T-helper 9 cell (primary cell): ENCODE measurements around the gene DTD1.
"Not testable (repeated sequence)": the region's sequence is repeated elsewhere in the genome, so short reads cannot be mapped to it uniquely, and the experiment has no call there.

Experiments
- DNase-seq: peaks from one replicate; pipeline ENCODE4 v3.0.0-alpha.2; 2020

DTD1 gene

DNA sequence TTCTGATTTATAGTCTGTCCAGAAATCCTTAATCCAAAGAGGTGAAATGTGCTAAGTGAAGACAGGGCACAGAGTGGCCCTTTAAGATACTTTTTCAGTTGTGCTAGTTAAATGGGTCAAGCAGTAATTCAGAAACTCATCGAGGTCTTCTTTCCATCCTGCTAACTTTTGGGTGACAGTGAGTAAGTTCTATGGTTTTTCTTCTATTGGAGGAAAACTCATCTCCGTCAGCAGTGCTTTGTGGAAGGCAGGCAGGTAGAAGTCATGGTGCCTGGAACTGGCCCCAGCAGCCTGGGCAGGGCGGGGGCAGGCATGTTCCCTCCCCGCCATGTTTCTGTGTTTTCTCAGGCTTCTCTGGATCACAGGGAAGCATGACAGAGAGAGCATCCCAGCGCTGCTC is 159.2 kb downstream of the DTD1 start:
- no peak for DNase-seq

DNA sequence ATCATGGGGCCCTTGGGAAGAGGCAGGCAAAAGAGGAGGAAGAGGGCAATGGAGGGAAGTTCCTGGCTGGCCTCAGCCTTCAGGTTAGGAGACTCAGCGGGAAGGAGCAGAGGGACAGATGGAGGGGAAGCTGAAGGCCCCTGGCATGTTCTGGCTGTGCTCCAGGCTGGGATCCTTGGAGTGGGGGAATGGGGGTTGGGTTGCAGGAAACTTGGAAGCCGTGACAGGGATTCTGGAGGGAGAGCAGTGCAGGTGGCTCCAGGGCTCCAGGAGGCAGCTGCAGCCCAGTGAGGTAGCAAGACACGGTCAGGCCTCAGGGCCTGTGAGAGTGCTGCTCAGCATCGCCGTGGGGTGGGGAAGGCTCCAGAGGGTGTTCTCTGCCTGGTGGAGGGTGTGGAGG is 161.1 kb downstream of the DTD1 start:
- DNase-seq: no peak

DNA sequence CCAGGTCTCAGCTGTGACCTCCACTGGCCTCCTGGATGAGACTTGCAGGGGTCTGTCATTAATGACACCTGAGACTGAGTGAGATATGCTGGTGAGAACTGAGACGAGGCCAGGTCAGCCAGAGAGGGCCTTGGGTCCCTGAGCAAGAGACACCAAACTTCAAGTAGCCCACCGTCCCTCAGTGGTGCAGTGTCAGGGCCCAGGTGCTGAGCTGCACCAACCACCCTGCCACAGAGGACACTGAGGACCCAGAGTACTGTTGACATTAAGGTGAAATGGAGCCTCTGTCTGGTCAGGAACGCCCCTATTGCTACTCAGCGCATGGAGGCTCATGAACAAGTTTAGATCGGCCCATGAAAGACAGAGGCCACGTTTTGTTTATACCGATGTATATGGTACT is 161.7 kb downstream of the DTD1 start:
- no peak for DNase-seq

DNA sequence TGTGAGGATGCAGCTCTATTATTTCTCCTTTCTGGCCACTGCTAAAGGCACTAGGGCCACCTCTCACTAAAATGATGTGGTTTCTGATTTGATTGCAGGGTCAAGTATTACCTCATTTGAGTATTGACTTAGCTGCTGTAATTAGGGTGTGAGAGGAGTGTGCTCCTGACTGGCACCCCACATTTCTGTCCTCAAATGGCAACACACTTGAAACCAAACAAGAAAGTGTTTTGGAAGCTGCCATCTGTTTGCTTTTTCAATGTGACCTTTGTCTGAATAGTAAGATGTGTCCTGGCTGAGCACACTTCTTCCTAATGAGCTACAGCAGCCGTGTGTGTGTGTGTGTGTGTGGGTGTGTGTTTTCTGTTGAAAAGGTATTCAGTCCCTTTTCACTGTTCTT is 162.9 kb downstream of the DTD1 start:
- no peak for DNase-seq

DNA sequence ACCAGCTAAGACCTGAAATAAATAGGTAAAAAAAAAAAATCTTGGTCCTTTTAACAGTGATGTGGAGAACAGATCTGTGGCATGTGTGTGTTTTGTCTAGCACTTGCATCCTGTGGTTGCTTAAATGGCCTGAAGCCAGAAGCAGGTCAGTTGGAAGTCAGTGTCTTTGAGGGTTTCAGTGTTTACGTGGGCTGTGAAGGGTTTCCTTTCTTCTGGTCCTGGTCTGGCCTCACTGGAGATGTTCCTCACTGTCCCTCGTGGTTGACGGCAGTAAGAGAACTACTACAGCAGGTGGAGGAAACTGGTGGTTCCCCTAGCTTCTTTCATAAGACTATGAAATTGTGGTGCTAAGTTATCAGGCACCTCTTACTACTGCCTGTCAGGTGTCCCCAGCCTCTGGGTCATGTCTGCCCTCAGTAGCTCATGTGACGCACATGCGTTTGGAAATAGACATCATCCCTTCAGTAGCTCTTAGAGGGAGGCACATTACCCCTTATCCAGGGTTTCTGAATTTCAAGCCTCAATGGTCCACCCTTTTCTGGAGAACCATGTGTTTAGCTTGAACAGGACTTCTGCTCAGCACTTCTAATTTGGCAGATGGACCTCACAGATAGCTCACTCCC is 166.3 kb downstream of the DTD1 start:
- no peak for DNase-seq

DNA sequence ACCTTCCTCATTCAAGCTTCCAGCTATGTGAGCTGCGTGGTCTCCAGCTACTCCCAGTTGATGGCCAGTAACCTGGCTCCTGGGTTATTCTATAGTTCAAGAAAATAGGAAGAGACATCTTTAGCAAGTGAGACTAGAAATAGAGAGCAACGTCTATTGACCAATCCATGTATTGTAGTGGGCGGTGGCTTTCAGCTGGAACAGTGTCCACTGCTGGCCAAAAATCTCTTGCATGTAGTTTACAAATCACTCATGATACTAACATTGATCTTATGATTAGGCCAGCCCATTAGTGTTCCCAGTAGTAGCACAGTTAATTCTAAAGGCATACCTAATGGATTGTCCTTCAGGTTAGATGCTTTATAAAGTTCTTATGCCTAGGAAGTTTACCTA is 166.8 kb downstream of the DTD1 start:
- DNase-seq: no peak

DNA sequence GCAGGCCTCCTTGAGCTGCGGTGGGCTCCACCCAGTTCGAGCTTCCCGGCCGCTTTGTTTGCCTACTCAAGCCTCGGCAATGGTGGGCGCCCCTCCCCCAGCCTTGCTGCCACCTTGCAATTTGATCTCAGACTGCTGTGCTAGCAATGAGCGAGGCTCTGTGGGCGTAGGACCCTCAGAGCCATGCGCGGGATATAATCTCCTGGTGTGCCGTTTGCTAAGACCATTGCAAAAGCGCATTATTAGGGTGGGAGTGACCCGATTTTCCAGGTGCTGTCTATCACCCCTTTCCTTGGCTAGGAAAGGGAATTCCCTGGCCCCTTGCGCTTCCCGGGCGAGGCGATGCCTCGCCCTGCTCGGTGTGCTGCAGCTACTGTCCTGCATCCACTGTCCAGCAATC is 173.0 kb downstream of the DTD1 start:
- not testable (repeated sequence) for DNase-seq

DNA sequence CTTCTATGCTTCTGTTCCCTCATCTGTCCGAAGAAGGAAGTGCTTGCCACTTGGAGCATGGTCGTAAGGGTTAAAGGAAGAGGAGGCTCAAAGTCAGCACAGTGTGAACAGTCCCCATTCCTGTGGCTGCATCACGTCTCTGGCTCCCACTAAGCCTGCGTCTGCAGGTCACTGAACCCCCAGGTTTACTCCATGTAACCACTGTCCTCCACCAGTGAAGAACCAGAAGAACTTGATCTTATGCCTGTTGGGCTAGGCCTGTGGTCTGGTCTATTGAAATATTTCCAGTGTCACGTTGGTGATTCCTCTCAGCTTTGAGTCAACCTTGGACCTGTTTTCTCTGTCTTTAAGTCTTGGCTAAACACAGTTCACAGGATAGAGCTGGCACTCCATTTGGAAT is 179.8 kb downstream of the DTD1 start:
- DNase-seq: no peak

DNA sequence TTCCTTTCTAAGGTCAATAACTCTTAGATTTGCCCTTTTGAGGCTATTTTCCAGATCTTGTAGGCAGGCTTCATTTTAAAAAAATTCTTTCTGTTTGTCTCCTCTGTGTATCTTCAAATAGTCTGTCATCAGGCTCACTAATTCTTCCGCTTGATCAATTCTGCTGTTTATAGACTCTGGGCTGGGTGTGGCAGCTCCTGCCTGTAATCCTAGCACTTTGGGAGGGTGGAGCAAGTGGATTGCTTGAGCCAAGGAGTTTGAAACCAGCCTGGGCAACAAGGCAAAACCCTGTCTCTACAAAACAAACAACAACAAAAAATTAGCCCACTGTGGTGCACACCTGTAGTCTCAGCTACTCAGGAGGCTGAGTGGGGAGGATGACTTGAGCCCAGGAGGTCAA is 185.7 kb downstream of the DTD1 start:
- DNase-seq: no peak

DNA sequence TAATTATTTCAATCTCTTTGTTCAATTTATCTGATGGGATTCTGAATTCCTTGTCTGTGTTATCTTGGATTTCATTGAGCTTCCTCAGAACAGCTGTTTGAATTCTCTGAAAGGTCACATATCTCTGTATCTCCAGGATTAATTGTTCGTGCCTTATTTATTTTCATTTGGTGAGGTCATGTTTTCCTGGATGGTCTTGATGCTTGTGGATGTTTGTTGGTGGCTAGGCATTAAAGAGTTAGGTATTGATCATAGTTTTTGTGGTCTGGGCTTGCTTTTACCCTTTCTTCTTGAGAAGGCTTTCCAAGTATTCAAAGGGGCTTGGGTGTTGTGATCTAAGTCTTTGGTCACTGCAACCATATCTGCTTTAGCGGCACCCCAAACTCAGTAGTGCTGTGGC is 186.4 kb downstream of the DTD1 start:
- DNase-seq: no peak

DNA sequence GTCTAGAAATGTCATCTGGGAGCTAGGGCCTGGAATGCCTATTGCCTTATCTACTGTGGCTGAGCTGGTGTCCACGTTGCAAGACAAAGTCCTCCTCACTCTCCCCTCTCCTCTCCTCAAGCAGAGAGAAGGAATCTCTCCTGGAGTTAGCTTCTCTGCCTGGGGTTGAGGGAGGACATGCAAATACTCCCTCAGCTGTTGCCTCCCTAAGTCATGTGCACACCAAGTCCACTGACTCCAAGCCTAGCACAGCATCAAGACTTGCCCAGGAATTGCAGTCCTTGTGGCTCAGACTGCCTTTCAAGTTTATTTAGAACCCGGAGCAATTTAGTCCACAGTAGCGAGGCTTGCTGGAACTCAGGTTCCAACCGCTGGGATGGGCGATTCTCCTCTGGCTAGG is 187.8 kb downstream of the DTD1 start:
- DNase-seq: no peak

DNA sequence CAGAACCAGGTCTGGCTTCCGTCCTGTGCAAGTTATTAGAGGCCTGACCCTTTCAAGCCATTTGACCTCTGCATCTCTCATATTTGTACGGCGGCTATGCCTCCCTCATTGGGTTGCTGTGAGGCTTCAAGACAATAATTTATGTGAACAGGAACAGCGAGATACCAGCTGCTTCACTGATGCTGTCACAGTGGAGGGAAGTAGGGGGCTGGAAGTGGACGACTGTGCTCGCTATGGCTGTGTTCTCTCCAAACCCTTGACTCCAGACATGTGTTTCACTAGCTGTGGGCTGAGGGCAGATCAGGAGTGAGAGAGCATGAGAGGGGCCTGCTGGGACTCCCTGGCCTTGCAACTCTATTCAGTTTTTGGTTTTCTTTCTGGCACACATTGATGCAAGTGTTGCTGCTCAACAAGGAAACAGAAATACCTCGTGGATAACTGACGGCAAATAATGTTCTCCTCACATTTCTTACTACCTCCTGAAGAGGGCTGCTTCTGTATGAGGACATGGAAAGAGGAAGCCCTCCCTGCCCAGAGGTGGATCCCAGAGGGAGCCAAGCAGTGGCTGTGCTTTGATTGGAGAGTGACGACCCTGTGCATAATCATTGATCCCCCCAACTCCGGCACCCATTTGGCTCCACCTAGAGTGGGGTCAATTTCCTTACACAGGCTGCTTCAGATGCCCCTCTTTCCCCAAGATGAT is 191.0 kb downstream of the DTD1 start:
- DNase-seq: no peak

DNA sequence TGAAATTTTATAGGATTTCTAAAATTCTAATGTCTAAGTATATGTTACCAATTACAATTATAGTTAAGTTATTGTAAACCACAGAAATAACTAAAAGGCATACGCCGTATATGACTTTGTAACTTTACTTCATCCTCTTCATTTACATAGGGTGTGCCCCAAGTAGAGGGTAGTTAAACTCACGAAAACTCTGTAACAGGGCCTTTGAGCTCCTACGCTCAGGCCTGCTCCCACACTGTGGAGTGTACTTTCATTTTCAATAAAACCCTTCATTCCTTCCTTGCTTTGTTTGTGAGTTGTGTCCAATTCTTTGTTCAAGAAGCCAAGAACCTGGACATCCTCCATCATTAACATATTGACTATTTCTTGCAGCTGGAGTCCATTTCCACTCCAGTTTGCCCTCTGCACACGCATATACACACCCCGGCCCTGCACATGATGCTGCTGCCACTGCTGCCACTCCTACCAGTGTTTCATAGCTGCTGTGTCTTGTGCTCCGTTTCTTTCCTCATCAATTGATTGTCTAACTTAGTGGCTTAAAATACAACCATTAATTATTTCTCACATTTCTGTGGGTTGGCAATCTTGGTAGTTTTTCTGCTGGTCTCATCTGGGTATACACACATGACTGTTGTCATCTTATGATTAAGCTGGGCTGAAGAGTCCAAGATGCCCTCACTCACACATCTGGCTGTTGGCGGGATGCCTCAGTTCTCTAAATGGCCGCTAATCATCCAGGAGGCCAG is 192.7 kb downstream of the DTD1 start:
- no peak for DNase-seq

DNA sequence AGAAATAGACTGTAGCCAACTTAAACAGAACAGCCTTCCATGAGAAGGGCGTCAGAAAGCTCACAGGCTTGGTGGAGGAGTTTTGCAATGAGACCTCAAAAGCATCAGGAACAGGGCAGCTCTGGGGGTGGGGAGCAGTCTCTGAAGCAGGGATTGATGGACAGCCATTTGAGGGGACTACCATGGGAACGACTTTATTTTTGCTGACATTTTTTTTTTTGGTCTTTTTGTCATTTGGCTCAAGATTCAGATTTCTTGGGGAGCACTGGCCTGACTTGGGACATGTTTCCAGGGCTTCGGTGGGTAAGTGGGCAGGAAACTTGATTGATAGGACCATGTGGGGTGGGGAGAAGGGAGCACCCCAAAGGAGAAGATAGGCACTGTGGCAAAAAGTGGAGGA is 193.7 kb downstream of the DTD1 start:
- no peak for DNase-seq

DNA sequence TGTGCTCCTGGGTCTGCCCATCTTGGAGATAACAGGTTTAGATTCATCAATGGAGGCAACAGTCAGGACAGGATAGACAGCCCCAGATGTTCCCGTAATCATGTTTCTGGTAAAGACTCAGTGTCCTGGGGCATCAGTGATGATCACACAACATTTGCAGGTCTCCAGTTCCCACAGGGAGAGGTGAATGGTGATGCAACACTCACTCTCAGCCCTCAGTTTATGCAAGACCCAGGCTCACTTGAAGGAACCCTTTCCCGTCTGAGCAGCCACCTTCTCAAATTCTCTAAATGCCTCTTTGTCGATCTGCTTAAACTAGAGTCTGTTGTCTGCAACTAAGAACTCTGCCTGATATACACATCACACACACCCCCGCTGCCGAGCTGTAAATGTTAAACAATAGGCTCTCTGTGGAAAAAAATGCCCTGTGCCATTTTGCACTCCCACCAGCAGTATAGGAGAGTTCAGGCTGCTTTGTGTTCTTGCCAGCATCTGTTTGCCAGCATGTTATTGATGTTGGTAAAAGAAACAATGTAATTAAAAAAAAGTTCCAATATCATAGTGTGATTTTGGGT is 195.6 kb downstream of the DTD1 start:
- no peak for DNase-seq

DNA sequence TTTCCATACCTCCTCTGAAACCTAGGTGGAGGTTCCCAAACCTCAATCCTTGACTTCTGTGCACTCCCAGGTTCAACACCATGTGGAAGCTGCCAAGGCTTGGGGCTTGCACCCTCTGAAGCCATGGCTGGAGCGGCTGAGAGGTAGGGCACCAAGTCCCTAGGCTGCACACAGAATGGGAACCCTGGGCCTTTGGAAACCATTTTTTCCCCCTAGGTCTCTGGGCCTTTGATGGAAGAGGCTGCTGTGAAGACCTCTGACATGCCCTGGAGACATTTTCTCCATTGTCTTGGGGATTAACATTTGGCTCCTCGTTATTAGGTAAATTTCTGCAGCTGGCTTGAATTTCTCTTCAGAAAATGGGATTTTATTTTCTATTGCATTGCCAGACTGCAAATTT is 199.2 kb downstream of the DTD1 start:
- not testable (repeated sequence) for DNase-seq

DNA sequence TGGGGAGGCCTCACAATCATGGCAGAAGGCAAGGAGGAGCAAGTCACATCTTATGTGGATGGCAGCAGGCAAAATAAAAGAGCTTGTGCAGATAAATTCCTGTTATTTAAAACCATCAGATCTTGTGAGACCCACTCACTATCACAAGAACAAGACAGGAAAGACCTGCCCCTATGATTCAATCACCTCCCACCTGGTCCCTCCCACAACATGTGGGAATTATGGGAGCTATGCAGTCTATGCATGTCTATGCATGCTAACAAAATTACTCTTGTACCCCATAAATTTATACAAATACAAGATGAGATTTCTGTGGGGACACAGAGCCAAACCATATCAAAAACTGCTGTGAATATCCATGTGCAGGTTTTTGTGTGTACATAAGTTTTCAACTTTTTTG is 200.2 kb downstream of the DTD1 start:
- no peak for DNase-seq

DNA sequence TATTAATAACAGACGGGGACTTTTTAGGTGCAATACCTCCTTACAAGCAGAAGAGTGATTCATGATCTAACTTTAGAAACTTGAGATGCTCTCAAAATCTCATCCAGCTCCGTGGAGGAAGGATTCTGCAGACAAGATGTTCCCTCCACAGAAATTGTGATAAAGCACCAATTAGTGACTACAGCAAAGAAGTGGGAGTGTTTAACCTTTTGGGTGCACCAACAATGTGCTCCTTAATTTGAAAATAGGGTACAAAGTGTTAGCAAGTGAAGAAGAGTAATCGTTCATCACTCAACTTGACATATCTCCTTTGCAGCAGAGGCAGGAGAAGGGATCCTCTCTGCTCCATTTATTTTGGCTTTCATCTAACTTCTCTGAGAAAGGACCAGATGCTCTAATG is 202.9 kb downstream of the DTD1 start:
- no peak for DNase-seq

DNA sequence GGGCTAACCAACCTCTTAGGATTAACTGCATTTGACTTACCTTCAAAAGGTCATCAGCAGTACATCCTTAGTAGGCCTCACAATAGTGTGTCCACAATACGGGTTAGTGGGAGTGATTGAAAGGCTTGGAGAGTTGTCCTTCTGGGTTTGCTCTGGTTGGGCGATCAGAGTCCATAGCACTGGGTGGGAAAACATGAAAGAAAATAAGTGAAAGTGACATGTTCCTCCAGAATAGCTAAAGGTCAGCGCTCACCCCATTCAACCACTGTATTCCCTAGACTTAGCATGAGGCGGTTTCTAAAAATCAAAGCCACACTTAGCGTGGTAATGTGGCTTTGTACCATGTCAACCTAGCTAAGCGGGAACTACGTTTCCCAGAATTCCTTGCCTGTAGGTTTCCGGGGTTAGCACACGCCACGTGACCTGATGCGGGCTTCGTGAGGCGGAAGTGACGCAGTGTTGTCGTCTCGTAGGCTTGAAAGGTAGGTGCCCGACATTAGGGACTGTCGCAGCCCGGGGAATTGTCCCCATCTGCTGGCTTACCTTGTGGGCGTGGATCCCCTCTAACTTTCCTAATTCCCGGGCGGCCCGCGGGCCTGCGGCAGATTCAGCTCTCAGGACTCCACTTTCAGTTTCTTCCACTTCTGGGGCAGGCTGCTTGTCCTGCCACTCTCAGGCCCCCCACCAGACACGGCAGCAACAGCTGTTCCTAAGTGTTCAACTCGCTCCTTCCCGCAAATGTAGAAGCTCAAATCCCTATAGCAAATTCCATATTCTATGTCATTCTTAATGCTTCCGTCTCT is 206.0 kb downstream of the DTD1 start:
- peak; percentile 77 for DNase-seq

DNA sequence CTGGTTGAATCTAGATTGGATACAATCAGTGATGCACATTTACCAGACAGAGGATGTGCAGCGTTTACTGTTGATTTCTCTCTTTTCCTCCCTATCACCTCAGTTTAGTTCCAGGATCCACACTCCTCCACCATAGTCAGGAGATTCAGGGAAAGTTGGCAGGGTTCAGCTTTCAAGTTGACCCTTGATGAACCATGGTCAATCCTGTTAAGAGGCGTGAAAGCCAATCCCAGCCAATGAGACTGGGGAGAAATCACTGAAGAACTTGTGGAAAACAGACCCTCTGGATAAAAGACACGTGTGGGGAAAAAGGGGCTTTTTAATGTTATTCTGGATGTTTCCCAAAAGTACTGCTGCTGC is 206.6 kb downstream of the DTD1 start:
- no peak for DNase-seq

DNA sequence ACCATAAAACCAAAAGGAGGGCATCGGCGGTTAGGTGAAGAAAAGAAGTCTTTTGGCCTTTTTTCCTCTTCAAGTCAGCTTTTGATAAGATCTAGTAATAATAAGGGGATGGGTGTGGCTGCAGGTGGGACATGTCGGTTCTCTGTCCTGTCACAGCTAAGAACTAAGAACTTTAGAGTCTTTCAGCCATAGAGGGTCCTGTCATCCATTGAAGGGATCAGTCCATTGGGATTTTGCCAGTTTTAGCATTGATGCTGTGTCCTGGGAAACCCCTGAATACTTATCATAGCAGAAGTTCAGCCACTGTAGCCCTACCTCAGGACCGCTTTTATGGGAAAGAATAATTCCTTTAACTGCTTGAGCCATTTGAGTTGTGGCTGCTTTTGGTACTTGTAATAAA is 207.5 kb downstream of the DTD1 start:
- DNase-seq: no peak

DNA sequence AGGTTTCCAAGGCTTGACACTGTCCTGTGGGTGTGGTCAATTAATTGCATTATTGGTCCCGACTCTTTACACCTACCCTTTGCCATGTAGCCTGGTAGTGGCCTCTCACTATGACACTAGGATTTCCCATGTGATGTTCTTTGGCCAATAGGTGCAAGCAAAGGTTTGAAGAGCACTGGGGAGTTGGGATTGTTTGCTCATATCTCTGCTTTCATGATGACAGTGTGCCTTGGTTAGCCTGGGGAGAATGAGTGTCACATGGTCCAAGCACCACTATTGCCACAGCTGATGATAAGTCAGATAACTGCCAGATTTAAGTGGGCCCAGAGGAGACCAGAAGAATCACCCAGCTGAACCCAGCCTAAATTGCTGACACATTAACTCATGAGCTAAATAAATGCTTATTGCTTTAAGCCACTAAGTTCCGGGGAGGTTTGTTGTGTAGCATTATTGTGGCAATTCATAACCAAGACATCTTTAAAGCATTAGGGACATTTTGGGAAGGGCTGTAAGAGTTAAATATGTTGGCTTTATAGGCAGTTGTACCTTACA is 208.5 kb downstream of the DTD1 start:
- no peak for DNase-seq

DNA sequence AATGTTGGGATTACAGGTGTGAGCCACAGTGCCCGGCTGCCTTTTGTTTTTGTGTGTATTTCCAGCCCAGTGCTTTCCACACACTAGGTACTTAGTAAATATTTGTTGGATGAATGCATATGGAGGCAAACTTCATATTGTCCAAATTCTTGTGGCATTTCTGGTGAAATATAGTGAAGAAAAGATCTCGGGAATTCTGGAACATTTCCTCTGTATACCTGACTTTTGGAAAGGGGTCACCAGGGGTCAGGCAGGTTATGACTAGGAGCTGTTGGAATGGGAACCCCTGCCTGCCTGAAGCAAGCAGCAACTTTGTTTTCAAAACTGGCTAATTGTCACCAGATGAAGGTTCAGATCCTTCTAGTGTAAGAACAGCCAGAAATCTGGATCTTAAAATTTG is 213.7 kb downstream of the DTD1 start:
- DNase-seq: no peak
